HAP-1 (cell line): ENCODE measurements around the gene NTMT2.
"Not testable (repeated sequence)": the region's sequence is repeated elsewhere in the genome, so short reads cannot be mapped to it uniquely, and the experiment has no call there.

Experiments
- DNase-seq, 2 experiments: peaks; one replicate each; pipeline ENCODE4 v3.0.0-alpha.2; 2016 to 2020; ENCODE audit warnings: low spot score in 2 of 2
- H3K27me3 ChIP-seq: fragments of 250-450 bp; sonication (Bioruptor Pico); 2 replicates; pipeline ENCODE4 v1.5.1; 2020; ENCODE audit warnings: low read depth, mild to moderate bottlenecking, moderate library complexity
- H3K36me3 ChIP-seq: fragments of 250-450 bp; sonication (Bioruptor Pico); replicated peaks from 2 replicates; pipeline ENCODE4 v1.5.1; 2020; ENCODE audit warnings: mild to moderate bottlenecking
- H3K4me1 ChIP-seq: fragments of 250-450 bp; sonication (Bioruptor Pico); 2 replicates; pipeline ENCODE4 v1.5.1; 2020; ENCODE audit warnings: mild to moderate bottlenecking
- H3K4me3 ChIP-seq: fragments of 250-450 bp; sonication (Bioruptor Pico); 2 replicates; pipeline ENCODE4 v1.5.1; 2020; ENCODE audit warnings: mild to moderate bottlenecking, moderate library complexity
- H3K9me3 ChIP-seq: fragments of 250-450 bp; sonication (Bioruptor Pico); 2 replicates; pipeline ENCODE4 v1.5.1; 2020; ENCODE audit warnings: mild to moderate bottlenecking, moderate library complexity
- in situ Hi-C: fragments of 300-500 bp; cut with MboI; formaldehyde crosslinking; loops from 3 replicates; pipeline ENCODE4 v1.14.3; 2020; ENCODE audit warnings: low sequenced_read_pairs, inconsistent platforms, mixed read lengths

The NTMT2 gene

GRCh38 chr1:170145770-170146676 lies at the start of gene NTMT2:
Gene NTMT2, plus strand, starts transcription at chr1:170145959. Its CDS starts 149 bp downstream, at chr1:170146108.
- no peaks in the 10 kb centered on the region for H3K27me3 ChIP-seq
- H3K4me3 ChIP-seq, result no peak within 1 kb of the TSS
- in situ Hi-C loops, result no loop called here
- peak; percentile 10 to 27 for DNase-seq
- no peaks in the 10 kb centered on the region for H3K36me3 ChIP-seq
- peaks cover 25% of the 10 kb centered on the region for H3K4me1 ChIP-seq
- no peaks in the 10 kb centered on the region for H3K9me3 ChIP-seq

GRCh38 chr1:170095976-170096748 lies 49.6 kb upstream of the NTMT2 start:
- peak; percentile 12 to 76 for DNase-seq
- peaks cover 31% of the 10 kb centered on the region for H3K4me1 ChIP-seq
- H3K9me3 ChIP-seq, result no peaks in the 10 kb centered on the region
- H3K4me3 ChIP-seq, result no peak overlapping the region
- no peaks in the 10 kb centered on the region for H3K27me3 ChIP-seq
- in situ Hi-C loops, result no loop called here
- H3K36me3 ChIP-seq, result no peaks in the 10 kb centered on the region

GRCh38 chr1:170096806-170097340 lies 48.9 kb upstream of the NTMT2 start:
- peaks cover 31% of the 10 kb centered on the region for H3K4me1 ChIP-seq
- H3K27me3 ChIP-seq, result no peaks in the 10 kb centered on the region
- in situ Hi-C loops, result no loop called here
- H3K9me3 ChIP-seq, result no peaks in the 10 kb centered on the region
- H3K36me3 ChIP-seq, result no peaks in the 10 kb centered on the region
- H3K4me3 ChIP-seq, result no peak overlapping the region
- DNase-seq, result peak; percentile 10 to 92

- H3K27me3 ChIP-seq, result no peaks in the 10 kb centered on the region
- peaks cover 31% of the 10 kb centered on the region for H3K4me1 ChIP-seq
- no peaks in the 10 kb centered on the region for H3K9me3 ChIP-seq
- DNase-seq, result peak in 1 of 2 experiments; percentile 50
- H3K4me3 ChIP-seq, result no peak overlapping the region
- H3K36me3 ChIP-seq, result no peaks in the 10 kb centered on the region
- in situ Hi-C loops, result no loop called here
These were observed 48.3 kb upstream of the NTMT2 start for GRCh38 chr1:170097449-170097948.

- DNase-seq, H3K9me3 ChIP-seq, H3K4me3 ChIP-seq, in situ Hi-C loops, H3K36me3 ChIP-seq, H3K27me3 ChIP-seq, H3K4me1 ChIP-seq: not testable (repeated sequence)
These were observed 32.6 kb upstream of the NTMT2 start for GRCh38 chr1:170113140-170113539.

- Histone ChIP-seq H3K4me3 (no peak overlapping the region), H3K27me3 (no peaks in the 10 kb centered on the region), H3K36me3 (no peaks in the 10 kb centered on the region), H3K4me1 (no peaks in the 10 kb centered on the region), H3K9me3 (no peaks in the 10 kb centered on the region)
- DNase-seq, result peak; percentile 38 to 41
- in situ Hi-C loops, result no loop called here
These were observed 30.9 kb upstream of the NTMT2 start for GRCh38 chr1:170114906-170115305.

- no peaks in the 10 kb centered on the region for H3K27me3 ChIP-seq
- in situ Hi-C loops, result no loop called here
- H3K4me1 ChIP-seq, result no peaks in the 10 kb centered on the region
- no peak overlapping the region for H3K4me3 ChIP-seq
- H3K9me3 ChIP-seq, result no peaks in the 10 kb centered on the region
- no peaks in the 10 kb centered on the region for H3K36me3 ChIP-seq
- no peak for DNase-seq
These were observed 23.4 kb upstream of the NTMT2 start for GRCh38 chr1:170122366-170122765.

- Histone ChIP-seq H3K4me1 (no peaks in the 10 kb centered on the region), H3K36me3 (no peaks in the 10 kb centered on the region), H3K9me3 (no peaks in the 10 kb centered on the region), H3K4me3 (no peak overlapping the region), H3K27me3 (no peaks in the 10 kb centered on the region)
- no peak for DNase-seq
- in situ Hi-C loops, result no loop called here
These were observed 20.5 kb upstream of the NTMT2 start for GRCh38 chr1:170125269-170125668.

GRCh38 chr1:170126696-170127095 lies 19.1 kb upstream of the NTMT2 start:
- no peak for DNase-seq
- in situ Hi-C loops, result no loop called here
- no peaks in the 10 kb centered on the region for H3K36me3 ChIP-seq
- H3K27me3 ChIP-seq, result no peaks in the 10 kb centered on the region
- peaks cover 1% of the 10 kb centered on the region; the same call in 1 of the 2 replicates for H3K4me1 ChIP-seq
- H3K4me3 ChIP-seq, result no peak overlapping the region
- H3K9me3 ChIP-seq, result no peaks in the 10 kb centered on the region

GRCh38 chr1:170131450-170131849 lies 14.3 kb upstream of the NTMT2 start:
- H3K4me3 ChIP-seq, result no peak overlapping the region
- no peaks in the 10 kb centered on the region for H3K27me3 ChIP-seq
- DNase-seq, result no peak
- peaks cover 5% of the 10 kb centered on the region for H3K4me1 ChIP-seq
- H3K9me3 ChIP-seq, result no peaks in the 10 kb centered on the region
- no peaks in the 10 kb centered on the region for H3K36me3 ChIP-seq
- in situ Hi-C loops, result no loop called here

GRCh38 chr1:170131984-170132383 lies 13.8 kb upstream of the NTMT2 start:
- Histone ChIP-seq H3K27me3 (no peaks in the 10 kb centered on the region), H3K4me1 (peaks cover 5% of the 10 kb centered on the region), H3K36me3 (no peaks in the 10 kb centered on the region), H3K9me3 (no peaks in the 10 kb centered on the region), H3K4me3 (no peak overlapping the region)
- DNase-seq, result no peak
- in situ Hi-C loops, result no loop called here

GRCh38 chr1:170133766-170134495 lies 11.8 kb upstream of the NTMT2 start:
- H3K27me3 ChIP-seq, result no peaks in the 10 kb centered on the region
- peaks cover 5% of the 10 kb centered on the region for H3K4me1 ChIP-seq
- H3K4me3 ChIP-seq, result no peak overlapping the region
- in situ Hi-C loops, result no loop called here
- no peaks in the 10 kb centered on the region for H3K9me3 ChIP-seq
- no peaks in the 10 kb centered on the region for H3K36me3 ChIP-seq
- DNase-seq, result no peak

- H3K27me3 ChIP-seq, result no peaks in the 10 kb centered on the region
- H3K9me3 ChIP-seq, result no peaks in the 10 kb centered on the region
- no peak for DNase-seq
- in situ Hi-C loops, result no loop called here
- peaks cover 5% of the 10 kb centered on the region for H3K4me1 ChIP-seq
- no peaks in the 10 kb centered on the region for H3K36me3 ChIP-seq
- H3K4me3 ChIP-seq, result no peak overlapping the region
These were observed 11.2 kb upstream of the NTMT2 start for GRCh38 chr1:170134521-170134920.
